ENCODE measurements around the gene HACD2.

- TF ChIP-seq TAF1 (IDR thresholded peaks at IDR 0.05; ENCODE audit: control insufficient read depth, extremely low read depth, insufficient read depth, low read length, severe bottlenecking), result no peak
- no peak for TF ChIP-seq GTF2B (IDR thresholded peaks at IDR 0.05; ENCODE audit: extremely low read depth, insufficient read length)
- TF ChIP-seq POLR2A (conservative IDR thresholded peaks at IDR 0.05), result no peak
- TF ChIP-seq MEIS2 (IDR thresholded peaks at IDR 0.05; ENCODE audit: partially characterized antibody), result no peak
- TF ChIP-seq CTCF (IDR thresholded peaks at IDR 0.05 in 2 of 3, conservative IDR thresholded peaks at IDR 0.05 in 1 of 3; ENCODE audit: insufficient read depth in 2 of 3, low read depth in 1 of 3, low read length in 3 of 3), result no peak
- TF ChIP-seq SAFB2 (IDR thresholded peaks at IDR 0.05; ENCODE audit: borderline replicate concordance, low read depth, low read length, severe bottlenecking), result no peak
- no peak for TF ChIP-seq EZH2 (IDR thresholded peaks at IDR 0.05; ENCODE audit: borderline replicate concordance, low read depth, low read length)
- TF ChIP-seq NR3C1 (CRISPR knock-in tag; IDR thresholded peaks at IDR 0.05), result no peak
- TF ChIP-seq SMARCE1 (IDR thresholded peaks at IDR 0.05), result no peak
- TF ChIP-seq HES1 (IDR thresholded peaks at IDR 0.05; ENCODE audit: low read depth), result no peak
- TF ChIP-seq RBM39 (optimal IDR thresholded peaks at IDR 0.05; ENCODE audit: low read depth, low read length), result no peak
- no peak for TF ChIP-seq POLR2AphosphoS5 (IDR thresholded peaks at IDR 0.05; ENCODE audit: control insufficient read depth, insufficient read depth, low read depth, low read length)
Measured at GRCh38 chr3:123634149-123635051, 49.5 kb upstream of the HACD2 start.
